NCI-H524 (cell line): ENCODE data around the gene LRP5.

Experiments
- DNase-seq, 2 experiments: peaks; one replicate each; lab custom pipeline; 2025; lab: John Stamatoyannopoulos, UW

Gene LRP5

DNA sequence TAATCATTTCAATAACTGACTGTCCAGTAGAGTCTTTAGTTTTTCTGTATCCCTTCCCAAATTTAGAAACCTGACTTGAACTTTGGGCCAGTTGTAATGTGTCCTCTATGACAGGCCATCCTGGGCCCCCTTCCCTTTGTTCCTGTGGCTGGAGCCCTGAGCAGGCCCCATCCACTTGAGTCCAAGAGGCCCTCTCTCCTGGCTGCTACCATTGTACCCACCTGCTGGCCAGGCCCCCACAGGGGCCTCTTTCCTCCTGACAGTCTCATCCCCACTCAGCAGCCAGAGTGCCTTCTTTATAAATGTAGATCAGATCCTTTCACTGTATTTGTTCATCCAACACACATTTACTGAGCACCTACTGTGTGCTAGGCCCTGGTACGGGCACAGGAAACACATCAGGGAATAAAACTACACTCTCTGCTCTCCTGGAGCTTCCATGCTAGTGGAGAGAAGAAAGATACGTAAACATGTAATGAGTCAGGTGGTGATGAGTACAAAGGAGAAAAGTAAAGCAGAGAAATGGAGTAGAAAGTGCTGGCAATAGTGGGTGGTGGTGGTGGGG is 2.7 kb upstream of the LRP5 start:
- no peak for DNase-seq

DNA sequence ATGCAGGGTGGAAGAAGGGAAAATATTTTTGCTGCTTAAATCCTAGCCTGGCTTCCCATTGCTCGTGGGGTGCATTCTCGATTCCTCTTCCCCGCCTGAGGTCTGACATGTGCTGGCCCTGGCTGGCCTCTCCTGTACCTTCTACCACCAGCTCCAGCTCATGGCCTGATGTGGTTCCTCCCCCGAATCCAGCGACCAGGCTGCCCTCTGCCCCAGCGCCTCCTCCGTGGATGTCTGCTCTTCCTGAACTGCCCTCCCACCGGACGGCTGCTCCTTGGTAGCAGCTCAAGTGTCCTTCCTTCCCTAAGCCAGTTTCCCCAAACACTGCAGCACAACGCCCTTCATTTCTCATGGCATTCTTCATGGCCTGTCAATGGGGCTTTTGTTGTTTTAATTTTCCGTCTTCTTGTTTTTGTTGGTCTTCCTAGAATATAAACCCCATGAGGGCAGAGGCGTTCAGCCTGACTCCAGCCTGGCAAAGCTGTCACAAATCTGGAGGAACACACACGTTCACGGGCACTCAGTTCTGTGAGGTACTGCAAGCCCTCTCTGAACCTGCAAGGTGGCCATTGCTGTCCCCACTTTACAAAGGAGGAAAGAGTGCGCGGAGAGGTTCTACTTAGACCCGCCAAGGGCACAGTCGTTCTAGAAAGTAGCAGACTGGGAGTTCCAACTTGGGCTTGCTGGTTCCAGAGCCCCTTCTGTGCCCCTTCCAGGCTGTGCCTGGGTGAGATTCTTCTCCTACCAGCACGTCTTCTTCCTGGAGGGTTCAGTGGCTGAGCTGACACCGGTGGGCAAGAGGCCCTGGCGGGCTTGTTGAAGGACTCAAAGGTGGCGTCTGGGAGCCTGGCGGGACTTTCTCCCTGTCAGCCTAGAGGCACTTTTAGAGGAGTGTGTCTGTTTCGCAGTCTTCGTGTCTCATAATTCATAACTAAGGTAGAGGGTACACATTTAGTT is 953 bp upstream of the LRP5 start:
- DNase-seq, result no peak

- no peak for DNase-seq
Measured at GRCh38 chr11:68312780-68313573, 586 bp downstream of the LRP5 start.

GRCh38 chr11:68313574-68314202 is 1.3 kb downstream of the LRP5 start:
- peak in 1 of 2 experiments; percentile 45 for DNase-seq

- no peak for DNase-seq
Measured at GRCh38 chr11:68314203-68315170, 2.1 kb downstream of the LRP5 start.

DNA sequence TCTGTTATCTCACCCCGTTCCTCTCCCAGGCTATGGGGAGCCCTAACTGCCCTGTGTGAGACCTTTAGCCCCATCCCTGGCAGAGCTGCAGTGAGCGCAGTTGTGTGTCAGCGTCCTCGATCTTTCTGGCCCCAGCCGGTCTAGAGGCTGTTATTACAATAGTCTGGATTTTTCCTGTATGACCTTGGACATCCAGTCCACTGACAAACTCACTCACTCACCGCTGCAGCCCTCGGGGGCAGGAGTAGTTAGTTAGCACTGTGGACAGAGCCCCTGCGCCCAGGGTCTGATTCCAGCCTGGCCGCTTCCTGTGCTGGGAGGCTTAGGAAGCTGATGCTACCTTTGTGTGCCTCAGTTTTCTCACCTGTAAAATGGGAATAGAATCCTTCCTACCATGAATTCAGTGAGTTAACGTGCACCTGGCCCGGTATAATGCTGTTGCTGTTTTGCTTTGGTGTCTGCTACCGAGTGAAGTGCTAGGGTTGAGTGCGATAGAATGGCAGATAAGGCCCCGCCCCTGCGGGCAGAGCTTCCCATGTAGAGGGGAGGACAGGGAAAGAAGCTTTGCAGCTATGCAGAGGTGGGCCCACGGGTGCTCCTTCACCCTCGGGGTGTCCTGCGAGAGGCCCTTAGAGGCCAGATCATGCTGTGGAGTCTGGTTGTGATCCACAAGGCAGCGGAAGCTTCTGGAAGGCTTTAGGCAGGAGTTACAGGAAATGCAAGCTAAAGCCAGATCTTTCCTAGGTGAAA is 3.0 kb downstream of the LRP5 start:
- DNase-seq, result no peak

DNA sequence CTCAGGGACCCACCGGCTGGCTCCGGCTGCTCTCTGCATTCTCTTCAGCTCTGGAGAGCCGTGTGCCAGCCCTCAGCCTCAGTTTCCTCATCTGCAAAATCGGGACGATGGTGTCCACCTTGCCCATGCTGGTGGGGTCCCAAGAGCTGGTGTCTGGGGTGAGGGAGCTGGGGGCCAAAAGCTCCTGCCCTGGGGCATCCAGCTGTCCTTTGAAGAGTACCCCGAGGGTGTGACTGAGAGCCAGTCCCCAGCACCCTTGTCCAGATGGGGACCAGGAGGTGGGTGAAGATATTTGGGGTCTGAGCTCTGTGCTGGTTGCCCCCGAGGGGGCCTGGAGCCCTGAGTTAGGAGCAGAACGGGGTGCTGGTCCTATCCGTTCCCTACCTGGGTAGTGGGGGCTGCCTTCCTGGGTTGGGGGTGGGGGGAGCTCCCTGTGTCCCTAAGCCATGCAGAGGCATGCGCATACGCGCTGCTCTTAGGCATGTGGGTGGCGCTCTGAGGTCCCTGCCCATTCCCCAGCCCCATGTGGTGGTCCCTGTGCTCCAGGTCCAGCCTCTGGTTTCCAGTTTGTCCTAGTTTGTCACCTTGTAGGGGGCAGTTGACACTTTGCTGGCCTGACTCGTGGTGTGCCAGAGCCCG is 4.9 kb downstream of the LRP5 start:
- no peak for DNase-seq

DNA sequence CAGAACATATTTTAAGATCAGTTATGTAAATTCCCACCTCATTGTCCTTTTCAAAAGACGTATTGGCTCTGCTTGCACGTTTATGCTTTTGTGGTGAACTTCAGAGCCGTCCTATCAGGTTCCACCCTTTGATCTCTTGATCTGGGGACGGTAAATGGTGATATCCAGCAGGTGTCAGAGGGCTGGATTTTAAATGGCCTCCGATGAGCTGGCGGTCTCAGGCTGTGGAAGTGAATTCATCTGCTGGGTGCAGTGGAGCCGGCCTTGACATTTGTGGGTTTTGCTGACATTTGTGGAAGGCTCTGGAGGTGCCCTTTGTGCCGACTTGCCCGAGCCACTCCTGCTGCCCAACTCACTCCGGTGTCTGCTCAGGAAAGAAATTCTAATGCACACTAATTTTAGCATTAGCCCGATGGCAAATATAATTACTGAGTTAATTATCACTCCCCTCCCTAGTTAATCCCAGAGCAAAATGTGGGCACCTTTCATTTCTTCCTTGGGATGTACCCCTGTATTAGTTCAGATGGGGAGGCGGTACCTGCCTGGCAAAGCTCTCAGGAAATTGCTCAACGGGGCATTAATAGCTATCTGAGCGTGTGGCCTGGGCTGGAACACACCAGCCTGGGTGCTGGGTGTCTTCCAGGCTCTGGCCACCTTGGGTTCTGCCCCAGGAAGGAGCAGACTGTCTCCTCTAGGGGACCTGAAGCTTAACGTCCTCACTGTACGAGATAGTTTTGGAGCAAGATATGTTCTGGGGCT is 9.1 kb downstream of the LRP5 start:
- no peak for DNase-seq

DNA sequence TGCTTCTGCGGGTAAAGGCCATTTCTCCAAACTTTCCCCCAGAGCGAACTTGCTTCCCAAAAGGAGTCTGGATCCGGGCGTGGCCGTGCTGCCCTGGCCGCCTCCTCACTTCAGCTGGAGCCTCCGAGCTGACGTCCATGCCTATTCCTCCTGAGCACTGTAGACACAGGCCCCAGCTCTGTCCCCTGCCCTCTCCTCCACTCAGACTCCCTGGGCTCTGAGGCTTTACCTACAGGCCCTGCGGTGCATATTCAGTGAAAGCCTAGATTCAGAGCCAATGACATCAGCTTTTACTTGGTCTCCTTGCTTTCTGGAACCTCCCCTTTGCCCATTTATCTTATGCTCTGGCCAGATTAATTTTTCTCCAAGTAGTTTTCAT is 9.7 kb downstream of the LRP5 start:
- DNase-seq, result no peak

- DNase-seq, result no peak
Measured at GRCh38 chr11:68324241-68324640, 11.8 kb downstream of the LRP5 start.

DNA sequence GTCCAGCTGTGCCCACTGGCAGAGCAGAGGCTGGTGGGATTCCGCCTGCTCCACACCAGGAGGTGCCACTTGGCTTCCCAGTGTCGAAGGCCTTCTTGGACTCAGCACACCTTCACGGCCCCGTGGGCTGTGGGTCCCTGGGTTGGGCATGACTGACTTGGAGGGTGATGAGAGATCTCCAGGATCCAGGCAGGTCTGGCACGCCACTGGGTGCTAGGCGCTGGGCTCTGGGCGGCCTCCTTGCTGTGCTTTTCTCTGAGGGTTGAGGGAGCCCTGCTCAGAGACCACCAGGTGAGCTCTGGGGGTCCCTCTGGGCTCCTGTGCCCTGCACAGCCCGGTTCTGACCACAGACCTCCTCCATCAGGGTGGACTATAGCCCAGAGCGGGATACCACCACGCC is 12.3 kb downstream of the LRP5 start:
- no peak for DNase-seq

DNA sequence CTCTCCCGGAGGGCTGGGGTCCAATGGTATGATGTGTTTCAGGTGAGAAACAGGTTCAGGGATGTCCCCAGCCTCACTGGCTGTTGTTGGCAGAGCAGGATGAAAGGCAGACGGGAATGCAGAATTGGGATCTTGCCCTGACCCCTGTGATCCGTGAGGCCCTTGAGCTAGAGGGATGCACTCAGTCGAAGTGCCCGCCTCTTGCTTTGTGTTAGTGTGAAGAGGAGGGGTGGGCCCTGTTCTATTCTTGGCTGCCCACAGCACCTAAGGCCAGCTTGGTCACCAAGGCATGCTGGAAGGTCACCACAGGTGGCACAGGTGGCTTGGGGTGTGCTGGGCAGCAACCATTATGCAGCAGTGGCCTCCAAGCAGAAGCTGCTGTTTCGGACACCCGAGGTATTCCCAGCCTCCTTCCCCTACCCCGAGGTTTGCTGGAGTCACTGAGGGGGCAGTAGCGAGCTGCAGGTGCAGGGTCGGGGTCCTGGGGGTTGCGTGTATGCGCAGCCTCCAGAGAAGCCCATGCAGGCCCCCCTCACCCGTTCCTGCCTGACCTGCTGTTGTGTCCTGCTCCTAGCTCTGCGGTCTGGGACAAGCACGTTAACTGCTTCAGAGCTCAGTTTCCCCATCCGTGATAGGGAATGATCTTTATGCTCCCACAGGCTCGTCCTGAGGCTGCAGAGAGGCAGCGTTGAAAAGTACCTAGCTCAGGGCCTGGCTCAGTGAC is 13.0 kb downstream of the LRP5 start:
- DNase-seq, result no peak

- DNase-seq, result no peak
Measured at GRCh38 chr11:68325907-68326220, 13.5 kb downstream of the LRP5 start.

- DNase-seq, result no peak
Measured at GRCh38 chr11:68326334-68327215, 14.2 kb downstream of the LRP5 start.

DNA sequence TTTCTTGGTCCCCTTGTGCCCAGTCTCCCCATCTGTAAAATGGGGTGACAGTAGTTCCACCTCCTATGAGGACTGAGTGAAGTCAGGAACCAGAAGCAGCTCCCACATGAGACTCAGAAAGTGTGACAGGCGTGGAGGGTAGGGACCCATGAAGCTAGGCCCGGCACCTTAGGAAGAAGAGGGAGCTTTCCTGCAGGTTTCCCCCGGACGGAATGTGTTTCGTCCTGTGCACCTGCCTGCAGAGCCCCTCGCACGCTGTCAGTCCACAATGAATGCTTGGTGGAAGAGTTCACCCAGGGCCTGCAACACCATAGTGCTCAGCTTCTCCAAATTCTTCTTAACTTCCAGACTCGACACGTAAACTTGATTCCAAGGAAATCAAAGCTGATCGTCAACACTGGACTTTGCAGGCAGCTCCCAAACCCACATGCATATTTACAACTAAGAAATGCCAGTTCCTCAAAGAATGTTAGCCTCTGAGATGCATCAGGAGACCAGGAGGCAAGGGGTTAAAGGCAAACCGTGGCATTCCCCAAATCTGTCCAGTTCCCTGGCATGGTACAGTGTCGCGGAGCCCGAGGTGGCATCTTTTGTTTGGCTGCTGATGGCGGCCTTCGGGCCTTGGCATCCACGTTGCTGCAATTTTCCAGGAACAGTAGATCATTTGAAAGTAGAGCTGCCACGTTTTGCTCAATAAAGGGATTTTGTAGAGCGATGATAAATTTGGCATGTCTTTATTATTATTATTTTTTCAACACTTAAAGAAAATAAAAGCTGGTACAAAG is 15.4 kb downstream of the LRP5 start:
- no peak for DNase-seq

DNA sequence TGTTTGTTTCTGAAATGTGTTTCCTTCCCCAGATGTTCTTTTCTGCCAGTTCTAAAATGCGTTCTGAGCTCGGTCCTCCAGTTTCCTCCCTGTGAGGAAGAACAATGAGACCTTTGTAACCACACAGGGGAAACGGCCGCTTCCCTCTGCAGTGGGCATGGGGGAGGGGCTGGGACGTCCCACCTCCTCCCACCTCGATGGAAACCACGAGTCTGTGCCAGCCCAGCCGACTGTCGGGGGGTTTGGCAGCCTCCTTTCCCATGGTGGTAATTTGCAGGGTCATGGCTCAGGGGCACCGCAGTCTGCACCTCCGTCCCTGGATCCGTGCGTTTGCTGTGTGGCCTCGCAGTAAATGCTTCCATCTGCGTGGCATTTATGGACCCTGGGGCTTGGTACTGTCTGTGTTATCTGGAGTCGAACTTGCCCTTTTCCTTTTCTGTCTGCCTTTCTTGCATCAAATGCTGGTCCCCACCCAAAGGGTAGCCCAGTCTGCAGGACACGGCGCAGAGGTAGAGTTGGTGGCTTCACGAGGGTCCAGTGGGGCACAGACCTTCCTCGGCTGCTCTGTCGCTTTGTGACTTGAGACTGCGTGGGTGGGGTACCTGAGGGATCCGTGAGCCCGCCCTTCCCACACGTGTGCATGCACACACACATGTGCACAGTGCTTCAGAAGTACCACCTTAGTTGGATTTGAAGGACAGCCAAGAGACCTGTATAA is 16.1 kb downstream of the LRP5 start:
- DNase-seq, result no peak
